HepG2 (cell line): ENCODE data around the gene TTLL11. TPM values are rescaled to one million over a fixed set of nuclear protein-coding genes. Genes with fewer than 3 reads are reported as not detected.

Experiments
- ATAC-seq: fragments of 200-7000 bp; cut with Tn5 transposase; 3 replicates; pipeline ENCODE4 v1.9.1; 2020; ENCODE audit warnings: mild to moderate bottlenecking, moderate library complexity
- BruUV-seq: library from RNA; stranded (reverse); fragments of 400-500 nt; replicated peaks from 2 replicates; lab custom pipeline; 2021; lab: Mats Ljungman, UMichigan
- CTCF ChIA-PET: fragments of 300-600 bp; formaldehyde crosslinking; extraction: SDS; loops from one replicate; lab custom pipeline; 2021; ENCODE audit warnings: low total read pairs, inconsistent platforms, low intra/inter-chr PET ratio; lab: Yijun Ruan, JAX
- POLR2A ChIA-PET: fragments of 350-600 bp; sonication (Branson Sonifier 250); formaldehyde crosslinking; loops from one replicate; lab custom pipeline; 2020; ENCODE audit warnings: antibody characterized with exemption, inconsistent platforms; lab: Yijun Ruan, JAX
- DNase-seq: peaks from one replicate; pipeline ENCODE4 v3.0.0-alpha.2; 2015; ENCODE audit warnings: low spot score
- FAIRE-seq: peaks from 3 replicates; lab custom pipeline; 2011; peaks lifted over from hg19 to GRCh38; lab: Jason Lieb, UNC
- H2AFZ ChIP-seq: one replicate; pipeline ENCODE4 v1.6.1; 2011; ENCODE audit warnings: low read length, inconsistent platforms
- H3K27ac ChIP-seq: fragments of 300-600 bp; 3 replicates; pipeline ENCODE4 v1.8.0; 2011; ENCODE audit warnings: mixed run types, mild to moderate bottlenecking, mixed read lengths, low read length, inconsistent platforms; ENCODE audit not compliant: insufficient read depth; ENCODE audit errors: extremely low read length
- H3K27me3 ChIP-seq, 2 experiments: fragments of 200-600 bp in 1 of 2; 2 replicates in 1 of 2; 3 replicates in 1 of 2; pipeline versions ENCODE4 v1.6.0 to v1.8.0; 2011; ENCODE audit warnings: low read length in 2 of 2, mild to moderate bottlenecking in 2 of 2, moderate library complexity in 2 of 2, inconsistent platforms in 1 of 2; ENCODE audit not compliant: insufficient read depth in 2 of 2, control insufficient read depth in 1 of 2
- H3K36me3 ChIP-seq, 2 experiments: fragments of 200-600 bp in 1 of 2; replicated peaks in 1 of 2; 2 replicates in 1 of 2; 3 replicates in 1 of 2; pipeline versions ENCODE4 v1.5.1 to v1.8.0; 2011; ENCODE audit warnings: low read length in 2 of 2, inconsistent platforms in 1 of 2; ENCODE audit not compliant: insufficient read depth in 2 of 2, control insufficient read depth in 1 of 2
- H3K4me1 ChIP-seq: 2 replicates; pipeline ENCODE4 v1.5.1; 2012; ENCODE audit warnings: low read length, inconsistent platforms; ENCODE audit not compliant: insufficient read depth
- H3K4me2 ChIP-seq: 2 replicates; pipeline ENCODE4 v1.6.0; 2011; ENCODE audit warnings: low read depth, low read length, inconsistent platforms
- H3K4me3 ChIP-seq, 3 experiments: fragments of 200-600 bp in 1 of 3; sonication (generic), shearing (Covaris generic) in 1 of 3; replicated peaks in 1 of 3; 2 replicates each; pipeline ENCODE4 v1.5.1; 2011 to 2016; ENCODE audit warnings: low read length in 3 of 3, inconsistent platforms in 2 of 3, low read depth in 2 of 3, mild to moderate bottlenecking in 2 of 3, control low read depth in 1 of 3, mixed read lengths in 1 of 3; ENCODE audit not compliant: insufficient read depth in 1 of 3
- H3K79me2 ChIP-seq: one replicate; pipeline ENCODE4 v1.6.1; 2011; ENCODE audit warnings: low read length, inconsistent platforms; ENCODE audit not compliant: insufficient read depth
- H3K9ac ChIP-seq: 2 replicates; pipeline ENCODE4 v1.6.0; 2011; ENCODE audit warnings: mild to moderate bottlenecking, low read depth, low read length, inconsistent platforms; ENCODE audit not compliant: insufficient read depth
- H3K9me3 ChIP-seq: 2 replicates; pipeline ENCODE4 v1.5.1; 2012; ENCODE audit warnings: mild to moderate bottlenecking, low read length
- H4K20me1 ChIP-seq: 2 replicates; pipeline ENCODE4 v1.6.0; 2011; ENCODE audit warnings: inconsistent platforms, mild to moderate bottlenecking, low read length, moderate library complexity; ENCODE audit not compliant: insufficient read depth
- MEIS2 ChIP-seq: sonication (generic); formaldehyde crosslinking; IDR thresholded peaks from 2 replicates; pipeline ENCODE4 v1.9.0; 2021; ENCODE audit warnings: mild to moderate bottlenecking, missing genetic modification reagents
- ZKSCAN1 ChIP-seq: fragments of 150-350 bp; IDR thresholded peaks from 2 replicates; pipeline ENCODE4 v1.6.1; 2014; ENCODE audit warnings: low read length
- ZNF264 ChIP-seq: sonication (generic); formaldehyde crosslinking; IDR thresholded peaks from 2 replicates; pipeline ENCODE4 v1.4.0; 2020; ENCODE audit warnings: missing genetic modification reagents
- ZNF569 ChIP-seq: sonication (generic); formaldehyde crosslinking; IDR thresholded peaks from 2 replicates; pipeline ENCODE4 v1.5.0; 2020; ENCODE audit warnings: mild to moderate bottlenecking, missing genetic modification reagents, moderate library complexity, borderline replicate concordance
- WGBS: methylation state at CpG from one replicate; pipeline ENCODE4 v1.1.6; 2017; ENCODE audit warnings: low lambda C conversion rate; 5-methylcytosine and 5-hydroxymethylcytosine counted together
- in situ Hi-C: cut with HindIII; loops from 2 replicates; pipeline ENCODE4 v1.10.0; 2017; ENCODE audit warnings: low pct_unique_long_range_greater_than_20kb; ENCODE audit not compliant: extremely low pct_ligation_motif_present
- intact Hi-C: fragments of 100-400 bp; cut with micrococcal nuclease; formaldehyde crosslinking; loops from one replicate; pipeline ENCODE4 v1.10.0; 2022; ENCODE audit not compliant: unreplicated experiment
- polyA plus RNA-seq, 8 experiments: library from polyadenylated mRNA; depleted of rRNA in 3 of 8; stranded (reverse) in 7 of 8; unstranded in 1 of 8; fragments of >200 nt; fragmentation: Illumina TruSeq in 4 of 8; extraction: Trizol in 4 of 8; gene quantifications; 2 replicates each; pipeline versions ENCODE4 v1.2.1 to v1.2.3, GENCODE V29; 2011 to 2016; ENCODE audit warnings: low read depth in 4 of 8, missing spikeins in 1 of 8, mixed read lengths in 1 of 8; ENCODE audit not compliant: insufficient read depth in 1 of 8
- total RNA-seq, 5 experiments: library from RNA; depleted of rRNA; stranded (reverse); fragments of >200 nt; fragmentation: Illumina TruSeq; extraction: Trizol; gene quantifications; 2 replicates each; pipeline ENCODE4 v1.2.3, GENCODE V29; 2016; ENCODE audit warnings: low read depth in 1 of 5
- TF ChIP-seq, protein P1 (sequence below): IDR thresholded peaks from 2 replicates; pipeline ENCODE4 v1.6.1; 2012; ENCODE audit warnings: low read length, improper control_type of control experiment
- TF ChIP-seq, protein P2 (sequence below): IDR thresholded peaks from 2 replicates; pipeline ENCODE4 v1.6.1; 2016; ENCODE audit warnings: low read depth

The TTLL11 gene
- total and polyA plus RNA-seq, 2 of the 13 experiments (the other 11 are each of a cell fraction or from before 2014, with no cell fraction given) = 4.5 to 5.2 TPM

DNA sequence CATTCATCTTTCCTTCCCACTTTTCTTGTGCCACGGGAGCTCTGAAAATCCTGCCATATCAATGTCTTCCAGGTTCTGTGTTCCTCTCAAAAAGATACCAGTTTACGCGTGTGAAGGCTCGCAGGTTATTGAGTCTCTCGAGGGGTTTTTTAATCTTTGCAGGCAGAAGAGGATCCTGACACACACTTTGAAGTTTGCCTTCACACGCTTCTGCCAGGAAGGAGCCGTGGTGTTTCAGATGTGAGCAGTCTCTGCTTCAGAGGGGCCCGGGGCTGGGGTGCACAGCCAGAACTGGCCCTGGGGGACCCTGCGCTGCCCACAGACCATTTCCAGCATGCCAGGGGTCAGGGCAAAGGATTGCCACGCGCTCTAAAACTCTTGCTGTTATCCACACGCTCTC is 167.2 kb downstream of the TTLL11 start:
- BruUV-seq = no TSS peak
- Histone ChIP-seq H3K4me1 (no peaks in the 10 kb centered on the region), H3K27ac (no peak overlapping the region), H3K79me2 (no peaks in the 10 kb centered on the region), H3K4me2 (no peak overlapping the region), H3K9ac (no peak overlapping the region), H3K4me3 (no peak overlapping the region), H3K36me3 (no peaks in the 10 kb centered on the region), H2AFZ (no peak overlapping the region), H3K9me3 (no peaks in the 10 kb centered on the region), H3K27me3 (peaks cover 2 to 15% of the 10 kb centered on the region in 2 experiments; a peak in 3 of 5 replicates), H4K20me1 (no peaks in the 10 kb centered on the region)
- in situ Hi-C loops (no loop called here), intact Hi-C loops (no loop called here)
- ChIA-PET CTCF (no interaction called here), POLR2A (no interaction called here)
- no peak for FAIRE-seq
- 51% methylated on average over 9 of the region's 12 CpGs for WGBS
- no peak for DNase-seq
- TF ChIP-seq MEIS2 (CRISPR knock-in tag) (no peak), ZNF264 (CRISPR knock-in tag) (no peak), ZKSCAN1 (no peak), ZNF569 (CRISPR knock-in tag) (no peak)
- TF ChIP-seq, protein P1, sequence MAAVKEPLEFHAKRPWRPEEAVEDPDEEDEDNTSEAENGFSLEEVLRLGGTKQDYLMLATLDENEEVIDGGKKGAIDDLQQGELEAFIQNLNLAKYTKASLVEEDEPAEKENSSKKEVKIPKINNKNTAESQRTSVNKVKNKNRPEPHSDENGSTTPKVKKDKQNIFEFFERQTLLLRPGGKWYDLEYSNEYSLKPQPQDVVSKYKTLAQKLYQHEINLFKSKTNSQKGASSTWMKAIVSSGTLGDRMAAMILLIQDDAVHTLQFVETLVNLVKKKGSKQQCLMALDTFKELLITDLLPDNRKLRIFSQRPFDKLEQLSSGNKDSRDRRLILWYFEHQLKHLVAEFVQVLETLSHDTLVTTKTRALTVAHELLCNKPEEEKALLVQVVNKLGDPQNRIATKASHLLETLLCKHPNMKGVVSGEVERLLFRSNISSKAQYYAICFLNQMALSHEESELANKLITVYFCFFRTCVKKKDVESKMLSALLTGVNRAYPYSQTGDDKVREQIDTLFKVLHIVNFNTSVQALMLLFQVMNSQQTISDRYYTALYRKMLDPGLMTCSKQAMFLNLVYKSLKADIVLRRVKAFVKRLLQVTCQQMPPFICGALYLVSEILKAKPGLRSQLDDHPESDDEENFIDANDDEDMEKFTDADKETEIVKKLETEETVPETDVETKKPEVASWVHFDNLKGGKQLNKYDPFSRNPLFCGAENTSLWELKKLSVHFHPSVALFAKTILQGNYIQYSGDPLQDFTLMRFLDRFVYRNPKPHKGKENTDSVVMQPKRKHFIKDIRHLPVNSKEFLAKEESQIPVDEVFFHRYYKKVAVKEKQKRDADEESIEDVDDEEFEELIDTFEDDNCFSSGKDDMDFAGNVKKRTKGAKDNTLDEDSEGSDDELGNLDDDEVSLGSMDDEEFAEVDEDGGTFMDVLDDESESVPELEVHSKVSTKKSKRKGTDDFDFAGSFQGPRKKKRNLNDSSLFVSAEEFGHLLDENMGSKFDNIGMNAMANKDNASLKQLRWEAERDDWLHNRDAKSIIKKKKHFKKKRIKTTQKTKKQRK = no peak
- TF ChIP-seq, protein P2, sequence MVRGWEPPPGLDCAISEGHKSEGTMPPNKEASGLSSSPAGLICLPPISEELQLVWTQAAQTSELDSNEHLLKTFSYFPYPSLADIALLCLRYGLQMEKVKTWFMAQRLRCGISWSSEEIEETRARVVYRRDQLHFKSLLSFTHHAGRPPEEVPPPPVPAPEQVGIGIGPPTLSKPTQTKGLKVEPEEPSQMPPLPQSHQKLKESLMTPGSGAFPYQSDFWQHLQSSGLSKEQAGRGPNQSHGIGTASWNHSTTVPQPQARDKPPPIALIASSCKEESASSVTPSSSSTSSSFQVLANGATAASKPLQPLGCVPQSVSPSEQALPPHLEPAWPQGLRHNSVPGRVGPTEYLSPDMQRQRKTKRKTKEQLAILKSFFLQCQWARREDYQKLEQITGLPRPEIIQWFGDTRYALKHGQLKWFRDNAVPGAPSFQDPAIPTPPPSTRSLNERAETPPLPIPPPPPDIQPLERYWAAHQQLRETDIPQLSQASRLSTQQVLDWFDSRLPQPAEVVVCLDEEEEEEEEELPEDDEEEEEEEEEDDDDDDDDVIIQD (CRISPR knock-in tag) = no peak
- ATAC-seq = no peak
